Neural crest cell (in vitro differentiated cells): ENCODE results near the gene SMAD7. TPM values are rescaled to one million over a fixed set of nuclear protein-coding genes. Genes with fewer than 3 reads are reported as not detected.

Source experiments
- DNase-seq: peaks from one replicate; pipeline ENCODE4 v3.0.0; 2021; ENCODE audit warnings: low read depth, mixed read lengths, low spot score
- H3K27ac Mint-ChIP-seq: one replicate; pipeline ENCODE4 v1.8.0; 2021; ENCODE audit warnings: mild to moderate bottlenecking, mixed read lengths; ENCODE audit not compliant: unreplicated experiment
- H3K27me3 Mint-ChIP-seq: 2 replicates; pipeline ENCODE4 v1.8.0; 2021; ENCODE audit warnings: low read depth, mild to moderate bottlenecking, mixed read lengths
- H3K36me3 Mint-ChIP-seq: 2 replicates; pipeline ENCODE4 v1.8.0; 2021; ENCODE audit warnings: low read depth, mild to moderate bottlenecking, mixed read lengths
- H3K4me1 Mint-ChIP-seq: 2 replicates; pipeline ENCODE4 v1.8.0; 2021; ENCODE audit warnings: mixed read lengths
- H3K4me3 Mint-ChIP-seq: one replicate; pipeline ENCODE4 v1.8.0; 2021; ENCODE audit warnings: mild to moderate bottlenecking, mixed read lengths
- H3K9me3 Mint-ChIP-seq: 2 replicates; pipeline ENCODE4 v1.8.0; 2021; ENCODE audit warnings: mixed read lengths
- CTCF ChIP-seq: fragments of 200-600 bp; sonication (generic); conservative IDR thresholded peaks from 2 replicates; pipeline ENCODE4 v1.5.0; 2021; ENCODE audit warnings: antibody characterized with exemption, mild to moderate bottlenecking
- total RNA-seq: library from RNA; stranded (reverse); gene quantifications from 2 replicates; pipeline ENCODE4 v1.2.1, GENCODE V29; 2021

The SMAD7 gene
- total RNA-seq, 1 donor from 2014 or later = 2.0 TPM

- Mint-ChIP-seq H3K4me1 (peaks cover 27% of the 10 kb centered on the region), H3K4me3 (no peak overlapping the region), H3K27me3 (no peaks in the 10 kb centered on the region), H3K9me3 (no peaks in the 10 kb centered on the region), H3K27ac (peak overlapping the region; percentile 64), H3K36me3 (no peaks in the 10 kb centered on the region)
- DNase-seq = no peak
- no peak for TF ChIP-seq CTCF
Observed at GRCh38 chr18:48887294-48887904, 63.4 kb downstream of the SMAD7 start.

GRCh38 chr18:48886520-48887293 is 64.1 kb downstream of the SMAD7 start:
- no peaks in the 10 kb centered on the region for H3K9me3 Mint-ChIP-seq
- TF ChIP-seq CTCF = no peak
- peaks cover 27% of the 10 kb centered on the region for H3K4me1 Mint-ChIP-seq
- no peak overlapping the region for H3K4me3 Mint-ChIP-seq
- no peaks in the 10 kb centered on the region for H3K27me3 Mint-ChIP-seq
- H3K36me3 Mint-ChIP-seq = no peaks in the 10 kb centered on the region
- H3K27ac Mint-ChIP-seq = peak overlapping the region; percentile 64
- DNase-seq = no peak

GRCh38 chr18:48885924-48886400 is 64.8 kb downstream of the SMAD7 start:
- H3K4me1 Mint-ChIP-seq = peaks cover 27% of the 10 kb centered on the region
- H3K36me3 Mint-ChIP-seq = no peaks in the 10 kb centered on the region
- no peaks in the 10 kb centered on the region for H3K27me3 Mint-ChIP-seq
- H3K4me3 Mint-ChIP-seq = no peak overlapping the region
- DNase-seq = no peak
- H3K9me3 Mint-ChIP-seq = no peaks in the 10 kb centered on the region
- no peak for TF ChIP-seq CTCF
- H3K27ac Mint-ChIP-seq = no peak overlapping the region

- Mint-ChIP-seq H3K27me3 (no peaks in the 10 kb centered on the region), H3K36me3 (no peaks in the 10 kb centered on the region), H3K27ac (peak overlapping the region; percentile 27), H3K4me3 (no peak overlapping the region), H3K4me1 (peaks cover 23% of the 10 kb centered on the region), H3K9me3 (no peaks in the 10 kb centered on the region)
- no peak for TF ChIP-seq CTCF
- DNase-seq = no peak
Observed at GRCh38 chr18:48885266-48885923, 65.4 kb downstream of the SMAD7 start.

- Mint-ChIP-seq H3K27me3 (no peaks in the 10 kb centered on the region), H3K27ac (peak overlapping the region; percentile 53), H3K4me1 (peaks cover 18% of the 10 kb centered on the region), H3K9me3 (no peaks in the 10 kb centered on the region), H3K36me3 (no peaks in the 10 kb centered on the region), H3K4me3 (no peak overlapping the region)
- DNase-seq = no peak
- TF ChIP-seq CTCF = no peak
Observed at GRCh38 chr18:48884771-48885170, 66.0 kb downstream of the SMAD7 start.
